GM18873 (cell line): Measurements from ENCODE around the gene GPLD1.
"Not testable (repeated sequence)": the region's sequence is repeated elsewhere in the genome, so short reads cannot be mapped to it uniquely, and the experiment has no call there.

Source experiments
- ATAC-seq: cut with Tn5 transposase; IDR thresholded peaks from one replicate; pipeline ENCODE4 v1.9.1; 2021; ENCODE audit warnings: mild to moderate bottlenecking, moderate library complexity, moderate number of reproducible peaks; ENCODE audit not compliant: unreplicated experiment, low FRiP score

Gene GPLD1

GRCh38 chr6:24426729-24427446 lies 62.5 kb downstream of the GPLD1 start:
- no peak for ATAC-seq

DNA sequence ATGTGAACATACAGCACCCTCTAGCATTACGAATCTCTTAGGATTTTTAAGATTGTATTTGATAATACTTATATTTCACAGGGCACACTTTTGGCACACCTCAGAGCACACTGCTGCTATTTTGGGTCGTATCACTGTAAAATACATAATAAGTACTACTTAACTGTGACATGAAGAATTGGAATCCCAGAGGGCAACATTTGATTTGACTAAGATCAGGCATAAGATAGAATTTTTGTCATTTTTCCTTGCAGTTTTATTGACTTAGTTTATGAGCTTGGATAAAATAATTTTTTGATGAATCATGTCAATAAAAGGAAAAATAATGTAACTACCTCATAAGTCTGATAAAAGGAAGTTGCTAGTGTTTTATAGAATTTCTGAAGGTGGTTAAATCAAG lies 64.3 kb downstream of the GPLD1 start:
- no peak for ATAC-seq

- ATAC-seq: no peak
These were observed 69.9 kb downstream of the GPLD1 start for GRCh38 chr6:24419526-24419925.

GRCh38 chr6:24415753-24416152 lies 73.6 kb downstream of the GPLD1 start:
- peak; percentile 80 for ATAC-seq

GRCh38 chr6:24414531-24414930 lies 74.8 kb downstream of the GPLD1 start:
- not testable (repeated sequence) for ATAC-seq

DNA sequence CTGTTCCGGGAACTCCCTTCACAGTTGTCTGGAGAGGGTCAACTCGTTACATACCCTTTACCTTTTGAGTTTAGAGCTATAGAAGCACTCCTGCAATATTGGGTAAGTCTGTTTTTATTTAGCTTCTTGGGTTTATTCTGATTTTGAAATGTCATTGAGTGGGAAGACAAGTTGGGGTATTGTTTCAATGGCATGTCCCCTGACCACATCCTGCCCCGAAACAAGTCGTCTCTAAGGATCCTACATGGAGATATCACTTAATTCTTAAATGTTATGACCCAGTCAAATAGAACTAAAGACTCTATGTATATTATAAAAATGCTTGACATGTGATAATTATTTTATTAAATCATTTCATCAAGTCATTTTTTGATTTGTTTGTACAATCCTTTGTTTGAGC lies 77.1 kb downstream of the GPLD1 start:
- no peak for ATAC-seq

DNA sequence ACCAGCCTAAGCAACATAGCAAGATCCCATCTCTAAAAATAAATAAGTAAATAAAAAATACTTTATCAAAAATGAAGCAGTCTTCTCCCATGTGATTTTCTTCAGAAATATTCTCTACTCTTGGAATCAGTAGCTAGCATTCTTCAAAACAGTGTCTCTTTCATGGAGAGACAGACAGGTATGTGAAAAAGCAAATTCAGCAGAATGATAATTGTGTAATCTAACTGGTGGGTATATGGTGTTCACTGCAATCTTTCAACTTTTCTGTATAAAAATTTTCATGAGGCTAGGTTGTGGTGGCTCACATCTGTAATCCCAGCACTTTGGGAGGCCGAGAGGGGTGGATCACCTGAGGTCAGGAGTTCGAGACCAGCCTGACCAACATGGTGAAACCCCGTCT lies 78.8 kb downstream of the GPLD1 start:
- ATAC-seq: no peak

DNA sequence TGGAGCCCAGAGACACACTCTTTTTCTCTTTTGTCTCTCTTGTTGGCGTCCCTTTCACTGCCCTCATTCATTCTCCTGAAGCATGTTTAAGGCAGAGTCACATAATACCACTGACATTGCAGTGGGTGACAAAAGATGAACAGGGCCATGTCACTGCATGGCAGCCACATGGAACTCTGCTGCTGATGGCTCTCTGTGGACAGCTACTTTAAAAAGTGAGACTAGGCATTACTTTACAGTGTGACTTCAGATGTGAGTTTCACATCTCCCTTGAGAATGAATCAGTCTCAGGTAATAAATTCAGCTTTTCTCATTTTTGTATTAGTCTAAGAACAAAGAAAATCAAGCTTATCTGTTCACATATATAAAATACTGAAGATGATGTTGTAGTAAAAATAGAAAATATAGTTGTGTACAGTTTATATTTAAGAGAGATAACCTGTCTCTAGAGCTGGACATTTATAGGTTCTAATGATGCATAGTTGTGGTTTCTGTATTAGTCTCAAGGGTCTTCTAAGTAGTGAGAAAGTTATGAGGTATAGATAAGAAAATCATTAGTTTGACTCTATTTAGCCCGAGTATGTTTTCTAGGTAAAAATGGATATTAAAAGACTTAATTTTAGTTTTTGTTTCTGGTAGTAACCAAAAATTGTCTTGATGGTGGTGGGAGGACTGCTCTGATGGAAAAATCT lies 80.5 kb downstream of the GPLD1 start:
- no peak for ATAC-seq

- ATAC-seq: no peak
These were observed 84.1 kb downstream of the GPLD1 start for GRCh38 chr6:24405262-24405661.

- ATAC-seq: no peak
These were observed 85.9 kb downstream of the GPLD1 start for GRCh38 chr6:24403501-24403824.

DNA sequence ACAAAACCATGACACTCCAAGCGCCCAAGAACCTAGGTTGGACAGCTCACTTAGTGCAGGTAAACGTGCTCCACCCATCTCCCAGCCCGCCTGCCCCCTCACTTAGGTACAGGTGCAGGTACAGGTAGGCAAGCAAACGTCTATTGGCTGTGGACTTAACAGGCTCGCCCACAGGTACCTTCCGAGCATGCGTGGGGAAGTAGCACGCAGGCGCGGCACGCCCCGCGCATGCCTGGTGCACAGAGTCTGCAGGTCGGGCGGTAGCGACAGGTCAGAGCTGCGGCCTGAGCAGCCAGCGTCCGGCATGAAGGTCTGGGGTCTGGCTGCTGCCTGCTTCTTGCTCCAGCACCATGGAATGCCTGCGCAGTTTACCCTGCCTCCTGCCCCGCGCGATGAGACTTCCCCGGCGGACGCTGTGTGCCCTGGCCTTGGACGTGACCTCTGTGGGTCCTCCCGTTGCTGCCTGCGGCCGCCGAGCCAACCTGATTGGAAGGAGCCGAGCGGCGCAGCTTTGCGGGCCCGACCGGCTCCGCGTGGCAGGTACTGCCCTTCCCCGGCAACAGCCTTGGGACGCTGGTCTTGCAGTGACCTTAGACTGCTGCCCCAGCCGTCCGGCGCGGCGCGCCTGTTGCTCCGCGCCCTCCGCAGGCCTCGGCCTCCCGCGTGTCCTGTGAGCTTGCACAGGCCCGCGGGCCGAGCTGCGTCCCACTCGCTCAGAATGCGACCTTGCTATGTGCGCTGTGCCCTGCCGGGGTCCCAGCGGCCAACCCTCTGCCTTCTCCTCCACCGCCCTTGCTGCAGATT lies 86.5 kb downstream of the GPLD1 start, which contains the start of gene MRS2:
Gene MRS2 (plus strand): TSS at position 240 of the 804 bp plus-strand sequence. CDS start 111 bp downstream, at position 351.
- ATAC-seq: peak; percentile 94

DNA sequence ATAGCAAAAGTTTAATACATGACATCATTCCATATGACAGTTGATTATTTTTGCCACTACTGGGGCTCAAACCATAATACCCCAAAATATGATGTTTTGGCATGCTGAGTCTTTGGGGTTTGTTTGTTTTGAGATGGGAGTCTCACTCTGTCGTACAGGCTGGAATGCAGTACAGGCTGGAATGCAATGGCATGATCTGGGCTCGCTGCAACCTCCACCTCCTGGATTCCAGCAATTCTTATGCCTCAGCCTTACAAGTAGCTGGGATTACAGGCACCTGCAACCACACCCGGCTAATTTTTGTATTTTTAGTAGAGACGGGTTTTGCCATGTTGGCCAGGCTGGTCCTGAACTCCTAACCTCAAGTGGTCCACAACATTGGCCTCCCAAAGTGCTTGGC lies 87.9 kb downstream of the GPLD1 start:
- no peak for ATAC-seq

- ATAC-seq: not testable (repeated sequence)
These were observed 89.0 kb downstream of the GPLD1 start for GRCh38 chr6:24400045-24401039.

GRCh38 chr6:24397631-24398030 lies 91.7 kb downstream of the GPLD1 start:
- ATAC-seq: no peak

GRCh38 chr6:24396824-24397223 lies 92.6 kb downstream of the GPLD1 start:
- no peak for ATAC-seq

DNA sequence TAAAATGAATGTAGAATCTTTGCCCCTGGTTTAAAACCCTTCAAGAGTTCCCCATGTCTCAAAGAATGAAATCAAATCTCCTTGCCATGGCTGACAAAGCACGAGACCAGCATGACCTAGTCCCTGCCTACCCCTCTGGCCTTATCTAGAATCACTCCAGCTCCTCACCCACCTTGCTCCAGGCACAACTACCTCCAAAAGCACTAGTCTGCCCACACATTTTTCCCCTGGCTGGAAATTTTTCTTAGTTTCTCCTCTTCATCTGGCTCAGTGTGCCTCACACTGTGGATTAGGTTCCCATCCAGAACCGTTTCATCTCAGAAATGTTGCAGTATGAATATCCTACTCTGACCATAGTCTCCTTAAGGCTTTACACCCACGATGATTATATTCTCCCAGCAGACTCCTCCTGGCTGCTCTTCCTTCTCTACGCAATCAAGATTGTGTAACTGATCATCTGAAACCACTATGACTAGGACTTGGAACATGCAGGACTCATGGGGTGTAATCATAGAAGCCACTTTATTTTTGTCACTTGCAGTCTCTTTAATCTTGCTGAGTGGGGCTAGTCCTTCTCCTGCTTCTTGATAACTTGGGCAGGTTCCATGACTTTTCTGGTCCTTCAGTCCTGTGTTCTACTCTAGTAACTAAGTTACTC lies 94.5 kb downstream of the GPLD1 start:
- no peak for ATAC-seq

DNA sequence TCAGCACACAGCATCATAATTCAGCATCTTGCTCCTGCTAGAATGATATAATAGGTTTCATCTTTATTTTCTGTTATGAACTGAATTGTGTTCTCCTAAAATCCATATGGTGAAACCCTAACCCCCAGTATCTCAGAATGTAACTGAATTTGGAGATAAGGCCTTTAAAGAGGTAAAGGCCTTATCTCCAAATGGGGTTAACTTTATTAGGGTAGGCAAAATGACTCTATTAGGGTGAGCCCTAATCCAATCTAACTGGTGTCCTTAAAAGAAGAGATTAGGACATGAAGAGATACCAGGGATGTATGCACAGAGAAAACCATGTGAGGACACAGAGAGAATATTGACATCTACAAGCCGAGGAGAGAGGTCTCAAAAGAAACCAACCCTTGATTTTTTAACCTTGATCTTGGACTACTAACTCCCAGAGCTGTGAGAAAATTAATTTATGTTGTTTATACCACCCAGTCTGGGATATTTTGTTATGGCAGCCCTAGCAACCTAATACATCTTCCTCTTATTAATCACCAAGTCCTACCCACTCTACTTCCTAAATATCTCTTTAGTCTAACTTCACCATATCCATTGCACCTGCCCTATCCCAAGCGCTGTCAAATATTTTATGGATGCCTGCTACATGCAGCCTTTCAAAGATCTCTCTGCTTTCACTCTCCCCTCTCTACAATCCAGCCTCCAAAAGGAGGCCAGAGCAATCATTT lies 95.2 kb downstream of the GPLD1 start:
- ATAC-seq: no peak

DNA sequence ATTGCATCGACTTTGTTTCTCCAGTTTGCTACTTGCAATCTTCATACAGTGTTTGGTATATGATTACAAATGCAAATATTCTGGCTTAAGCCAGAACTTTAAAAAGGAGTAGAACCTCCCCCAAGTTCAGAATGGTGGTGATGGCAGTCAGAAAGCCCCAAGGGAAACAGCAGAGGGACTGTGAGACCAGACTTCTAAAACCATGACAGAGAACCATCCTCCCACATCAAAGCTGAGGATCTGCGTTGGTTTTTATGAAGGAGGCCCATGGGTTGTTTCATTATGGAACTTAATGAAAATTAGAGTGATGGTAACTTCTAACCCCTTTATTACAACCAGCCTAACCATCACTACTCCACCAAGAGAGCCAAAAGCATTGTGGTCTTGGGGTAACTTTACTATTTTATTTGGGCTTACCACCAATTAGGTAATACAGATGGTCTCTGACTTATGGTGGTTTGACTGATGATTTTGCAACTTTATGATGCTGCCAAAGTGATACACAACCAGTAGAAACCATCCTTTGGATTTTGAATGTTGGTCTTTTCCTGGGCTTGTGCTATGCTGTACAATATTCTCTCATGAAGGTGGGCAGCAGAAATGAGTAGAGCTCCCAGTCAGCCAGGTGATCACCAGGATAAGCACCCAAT lies 97.5 kb downstream of the GPLD1 start:
- peak; percentile 83 for ATAC-seq
